H1 (cell line): Measurements from ENCODE around the gene POLG. TPM values are rescaled to one million over a fixed set of nuclear protein-coding genes. Genes with fewer than 3 reads are reported as not detected.

Source experiments
- BACH1 ChIP-seq: IDR thresholded peaks from 2 replicates; pipeline ENCODE4 v1.6.1; 2012; ENCODE audit warnings: low read length, improper control_type of control experiment
- polyA plus RNA-seq, 7 experiments: library from polyadenylated mRNA; depleted of rRNA in 3 of 7; stranded (reverse) in 5 of 7; unstranded in 2 of 7; fragments of >200 nt in 5 of 7; fragments of 200-250 nt in 2 of 7; gene quantifications; 1 replicate in 5 of 7; 2 replicates in 1 of 7; 4 replicates in 1 of 7; pipeline versions ENCODE4 v1.2.1 to v1.2.3, GENCODE V29; 2011 to 2013; ENCODE audit warnings: missing spikeins in 2 of 7, mixed read lengths in 2 of 7
- total RNA-seq: library from RNA; stranded (reverse); fragmentation: NEBNext Ultra II Directional; extraction: Animal tissue kit (Norgen Biotek cat#: 25700); gene quantifications from 2 replicates; pipeline ENCODE4 v1.2.1, GENCODE V29; 2021

The POLG gene
- total and polyA plus RNA-seq, 2 of the 8 experiments (the other 6 are each of a cell fraction or from before 2014, with no cell fraction given), result 14.8 to 52.3 TPM

GRCh38 chr15:89378296-89379151 is 43.9 kb upstream of the POLG start (continued):
- TF ChIP-seq BACH1, result no peak
